PC-3 (cell line): ENCODE data around the gene MID1. TPM values are rescaled to one million over a fixed set of nuclear protein-coding genes. Genes with fewer than 3 reads are reported as not detected.
A peak's percentile ranks its signal among the peaks of the same experiment; 100 is the strongest.

Experiments
- ATAC-seq: fragments of 200-7000 bp; cut with Tn5 transposase; 2 replicates; pipeline ENCODE4 v1.9.1; 2020; ENCODE audit warnings: mild to moderate bottlenecking, moderate library complexity
- BruUV-seq: library from RNA; stranded (reverse); fragments of 400-500 nt; replicated peaks from 2 replicates; lab custom pipeline; 2021; lab: Mats Ljungman, UMichigan
- CTCF ChIA-PET: fragments of 300-600 bp; sonication (Branson Sonifier 250); formaldehyde crosslinking; loops from one replicate; lab custom pipeline; 2022; ENCODE audit warnings: antibody characterized with exemption; lab: Charles Lee
- POLR2A ChIA-PET: fragments of 300-600 bp; sonication (Branson Sonifier 250); formaldehyde crosslinking; loops from one replicate; lab custom pipeline; 2022; ENCODE audit warnings: antibody characterized with exemption; ENCODE audit not compliant: unreplicated experiment; lab: Charles Lee
- DNase-seq: peaks from one replicate; pipeline ENCODE4 v3.0.0-alpha.2; 2015
- H2AFZ ChIP-seq: fragments of 300-600 bp; sonication (generic); 2 replicates; pipeline ENCODE4 v1.6.0; 2016; ENCODE audit warnings: antibody characterized with exemption, low read length
- H3F3A ChIP-seq: fragments of 300-600 bp; sonication (generic); one replicate; pipeline ENCODE4 v1.6.0; 2017; ENCODE audit warnings: antibody characterized with exemption, low read length, control low read depth, mild to moderate bottlenecking; ENCODE audit not compliant: unreplicated experiment
- H3K27ac ChIP-seq: fragments of 300-600 bp; sonication (generic); 2 replicates; pipeline ENCODE4 v1.5.1; 2016; ENCODE audit warnings: mild to moderate bottlenecking, low read length
- H3K27me3 ChIP-seq: fragments of 300-600 bp; sonication (generic); 2 replicates; pipeline ENCODE4 v1.6.1; 2016; ENCODE audit warnings: low read length, mixed read lengths
- H3K36me3 ChIP-seq: fragments of 300-600 bp; sonication (generic); 2 replicates; pipeline ENCODE4 v1.6.1; 2016; ENCODE audit warnings: low read depth, mixed run types, low read length, mixed read lengths
- H3K4me1 ChIP-seq: fragments of 300-600 bp; sonication (generic); 2 replicates; pipeline ENCODE4 v1.5.1; 2016; ENCODE audit warnings: low read length; ENCODE audit not compliant: insufficient read depth
- H3K4me2 ChIP-seq: fragments of 300-600 bp; sonication (generic); 2 replicates; pipeline ENCODE4 v1.6.0; 2016; ENCODE audit warnings: low read length
- H3K4me3 ChIP-seq: fragments of 300-600 bp; sonication (generic); 2 replicates; pipeline ENCODE4 v1.5.1; 2016; ENCODE audit warnings: mild to moderate bottlenecking, low read length, mixed read lengths
- H3K79me2 ChIP-seq: fragments of 300-600 bp; sonication (generic); 2 replicates; pipeline ENCODE4 v1.6.1; 2017; ENCODE audit warnings: low read length, mixed read lengths
- H3K9ac ChIP-seq: fragments of 300-600 bp; sonication (generic); 2 replicates; pipeline ENCODE4 v1.6.0; 2016; ENCODE audit warnings: mild to moderate bottlenecking, low read length
- H3K9me2 ChIP-seq: fragments of 300-600 bp; sonication (generic); replicated peaks from 2 replicates; pipeline ENCODE4 v1.6.1; 2016; ENCODE audit warnings: mixed run types, low read length, mixed read lengths
- H3K9me3 ChIP-seq: fragments of 300-600 bp; sonication (generic); 2 replicates; pipeline ENCODE4 v1.6.1; 2016; ENCODE audit warnings: low read length, mixed read lengths
- H4K20me1 ChIP-seq: fragments of 300-600 bp; sonication (generic); 2 replicates; pipeline ENCODE4 v1.6.1; 2016; ENCODE audit warnings: low read length, mixed read lengths
- EZH2 ChIP-seq: fragments of 300-600 bp; sonication (generic); IDR thresholded peaks from one replicate; pipeline ENCODE4 v1.6.1; 2017; ENCODE audit warnings: antibody characterized with exemption, mild to moderate bottlenecking, low read length; ENCODE audit not compliant: unreplicated experiment
- EZH2phosphoT487 ChIP-seq: fragments of 300-600 bp; sonication (generic); IDR thresholded peaks from 2 replicates; pipeline ENCODE4 v1.6.1; 2018; ENCODE audit warnings: mild to moderate bottlenecking, antibody characterized with exemption, low read length, borderline replicate concordance
- intact Hi-C: fragments of 100-400 bp; cut with micrococcal nuclease; formaldehyde crosslinking; loops from 2 replicates; pipeline ENCODE4 v1.9.0; 2023
- total RNA-seq: library from RNA; depleted of rRNA; stranded (reverse); fragments of >200 nt; gene quantifications from 2 replicates; pipeline ENCODE4 v1.2.3, GENCODE V29; 2014
- TF ChIP-seq, protein P1 (sequence below): fragments of 300-600 bp; sonication (generic); conservative IDR thresholded peaks from 2 replicates; pipeline ENCODE4 v1.5.1; 2017; ENCODE audit warnings: antibody characterized with exemption, low read depth, mild to moderate bottlenecking, low read length

The MID1 gene
- total RNA-seq, 1 experiment from 2014 or later, result 21.9 TPM

DNA sequence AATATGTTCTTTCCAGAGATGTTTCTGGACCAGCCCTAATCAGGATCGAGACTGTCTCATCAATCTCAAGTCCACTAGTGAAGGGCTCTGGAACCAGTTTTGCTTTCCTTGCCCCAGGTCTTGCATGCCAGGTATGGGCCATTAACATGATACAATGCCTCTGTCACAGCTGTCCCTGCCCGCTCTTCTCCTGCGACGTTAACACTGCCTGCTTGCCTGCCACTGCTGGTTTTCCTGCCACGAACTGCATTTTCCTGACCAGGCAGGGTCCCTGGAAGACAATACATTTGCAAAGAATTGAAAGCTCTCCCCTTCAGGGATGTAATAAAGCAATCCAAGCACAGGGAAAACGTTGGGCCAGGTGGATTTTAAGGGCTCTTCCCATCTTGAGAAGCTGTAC, 200.3 kb downstream of the MID1 start:
- ChIA-PET CTCF (no interaction called here), POLR2A (no interaction called here)
- DNase-seq (no peak), ATAC-seq (no peak)
- Histone ChIP-seq H2AFZ (no peak overlapping the region), H3K9me2 (no peaks in the 10 kb centered on the region), H3K4me2 (no peak overlapping the region), H3K9ac (no peak overlapping the region), H3K27ac (no peak overlapping the region), H3K27me3 (no peaks in the 10 kb centered on the region), H3F3A (no peaks in the 10 kb centered on the region), H3K36me3 (no peaks in the 10 kb centered on the region), H3K79me2 (no peaks in the 10 kb centered on the region), H4K20me1 (no peaks in the 10 kb centered on the region), H3K4me3 (no peak overlapping the region), H3K4me1 (peaks cover 10% of the 10 kb centered on the region), H3K9me3 (no peaks in the 10 kb centered on the region)
- no TSS peak for BruUV-seq
- intact Hi-C loops, result no loop called here
- TF ChIP-seq EZH2 (no peak), EZH2phosphoT487 (no peak)
- TF ChIP-seq, protein P1, sequence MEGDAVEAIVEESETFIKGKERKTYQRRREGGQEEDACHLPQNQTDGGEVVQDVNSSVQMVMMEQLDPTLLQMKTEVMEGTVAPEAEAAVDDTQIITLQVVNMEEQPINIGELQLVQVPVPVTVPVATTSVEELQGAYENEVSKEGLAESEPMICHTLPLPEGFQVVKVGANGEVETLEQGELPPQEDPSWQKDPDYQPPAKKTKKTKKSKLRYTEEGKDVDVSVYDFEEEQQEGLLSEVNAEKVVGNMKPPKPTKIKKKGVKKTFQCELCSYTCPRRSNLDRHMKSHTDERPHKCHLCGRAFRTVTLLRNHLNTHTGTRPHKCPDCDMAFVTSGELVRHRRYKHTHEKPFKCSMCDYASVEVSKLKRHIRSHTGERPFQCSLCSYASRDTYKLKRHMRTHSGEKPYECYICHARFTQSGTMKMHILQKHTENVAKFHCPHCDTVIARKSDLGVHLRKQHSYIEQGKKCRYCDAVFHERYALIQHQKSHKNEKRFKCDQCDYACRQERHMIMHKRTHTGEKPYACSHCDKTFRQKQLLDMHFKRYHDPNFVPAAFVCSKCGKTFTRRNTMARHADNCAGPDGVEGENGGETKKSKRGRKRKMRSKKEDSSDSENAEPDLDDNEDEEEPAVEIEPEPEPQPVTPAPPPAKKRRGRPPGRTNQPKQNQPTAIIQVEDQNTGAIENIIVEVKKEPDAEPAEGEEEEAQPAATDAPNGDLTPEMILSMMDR, result no peak

DNA sequence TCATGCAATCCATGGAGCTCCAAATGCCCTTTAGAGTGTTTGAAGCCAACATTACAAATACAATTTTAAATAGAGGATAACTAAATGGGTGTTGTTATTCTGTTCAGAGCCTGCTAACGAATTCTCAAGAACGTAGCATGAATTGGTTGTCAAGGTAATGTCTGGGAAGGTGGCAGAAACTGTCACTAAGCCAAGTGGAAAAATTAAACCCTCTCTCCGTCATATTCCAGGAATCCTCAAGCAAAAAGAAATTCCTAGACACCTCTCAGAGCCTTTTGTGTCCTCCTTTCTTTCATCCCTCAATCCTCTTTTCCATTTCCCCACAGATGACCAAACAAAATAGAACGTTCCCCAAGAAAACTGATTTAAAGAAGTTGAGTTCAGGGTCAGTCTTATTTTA, 204.0 kb downstream of the MID1 start:
- Histone ChIP-seq H3K27me3 (no peaks in the 10 kb centered on the region), H2AFZ (no peak overlapping the region), H3K9ac (no peak overlapping the region), H3K36me3 (no peaks in the 10 kb centered on the region), H4K20me1 (no peaks in the 10 kb centered on the region), H3K27ac (no peak overlapping the region), H3K4me3 (no peak overlapping the region), H3F3A (no peaks in the 10 kb centered on the region), H3K4me2 (no peak overlapping the region), H3K9me3 (no peaks in the 10 kb centered on the region), H3K9me2 (no peaks in the 10 kb centered on the region), H3K79me2 (no peaks in the 10 kb centered on the region), H3K4me1 (peaks cover 21% of the 10 kb centered on the region)
- POLR2A ChIA-PET, result no interaction called here
- CTCF ChIA-PET, result no interaction called here
- intact Hi-C loops, result no loop called here
- no TSS peak for BruUV-seq
- no peak for ATAC-seq
- DNase-seq, result no peak
- TF ChIP-seq, protein P1, result no peak
- no peak for TF ChIP-seq EZH2
- no peak for TF ChIP-seq EZH2phosphoT487

DNA sequence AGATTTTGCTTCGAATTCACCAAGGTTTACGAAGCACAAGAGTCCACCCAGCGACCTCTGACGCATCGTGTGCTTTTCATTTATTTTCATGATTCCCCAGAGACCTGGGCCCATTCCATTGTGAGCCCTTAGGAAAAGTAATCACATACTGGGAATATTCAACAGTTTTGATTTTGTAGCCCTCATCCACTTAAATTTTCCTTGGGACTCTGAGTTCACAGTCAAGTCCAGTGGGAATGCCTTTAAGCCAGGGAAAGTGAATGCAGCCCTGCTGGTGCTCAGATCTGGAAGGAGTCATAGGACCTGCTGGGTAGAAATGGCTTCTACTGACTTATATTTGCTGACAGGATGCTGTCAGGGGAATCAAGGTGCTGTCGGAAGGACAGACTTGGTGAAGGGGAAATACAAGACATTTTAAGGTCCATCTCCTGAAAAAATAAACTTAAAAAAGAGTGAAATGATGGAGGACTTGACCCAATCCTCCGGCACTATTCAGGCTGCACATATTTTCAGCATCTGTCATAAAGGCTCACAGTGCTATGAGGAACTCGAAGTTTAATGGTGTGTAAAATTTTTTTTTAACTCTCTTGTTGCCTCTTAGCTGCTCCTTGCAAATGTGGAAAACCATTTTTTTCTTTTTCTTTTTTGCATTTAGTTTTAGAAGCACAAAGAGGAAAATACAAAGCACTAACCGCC, 204.9 kb downstream of the MID1 start:
- intact Hi-C loops, result no loop called here
- Histone ChIP-seq H3F3A (no peaks in the 10 kb centered on the region), H3K27me3 (no peaks in the 10 kb centered on the region), H3K27ac (no peak overlapping the region), H3K4me1 (peaks cover 21% of the 10 kb centered on the region), H3K4me3 (no peak overlapping the region), H2AFZ (0 out of 2 replicates have a peak overlapping the region, but pooled peaks have one; percentile 40), H3K9me2 (no peaks in the 10 kb centered on the region), H3K36me3 (no peaks in the 10 kb centered on the region), H3K9ac (no peak overlapping the region), H3K9me3 (no peaks in the 10 kb centered on the region), H4K20me1 (no peaks in the 10 kb centered on the region), H3K79me2 (no peaks in the 10 kb centered on the region), H3K4me2 (peak overlapping the region; percentile 34)
- ChIA-PET CTCF (no interaction called here), POLR2A (no interaction called here)
- ATAC-seq, result peak; percentile 78
- no peak for TF ChIP-seq EZH2phosphoT487
- TF ChIP-seq, protein P1, result no peak
- TF ChIP-seq EZH2, result no peak
- peak; percentile 58 for DNase-seq
- no TSS peak for BruUV-seq
